ENCODE measurements around the gene NACAD.

NACAD gene

DNA sequence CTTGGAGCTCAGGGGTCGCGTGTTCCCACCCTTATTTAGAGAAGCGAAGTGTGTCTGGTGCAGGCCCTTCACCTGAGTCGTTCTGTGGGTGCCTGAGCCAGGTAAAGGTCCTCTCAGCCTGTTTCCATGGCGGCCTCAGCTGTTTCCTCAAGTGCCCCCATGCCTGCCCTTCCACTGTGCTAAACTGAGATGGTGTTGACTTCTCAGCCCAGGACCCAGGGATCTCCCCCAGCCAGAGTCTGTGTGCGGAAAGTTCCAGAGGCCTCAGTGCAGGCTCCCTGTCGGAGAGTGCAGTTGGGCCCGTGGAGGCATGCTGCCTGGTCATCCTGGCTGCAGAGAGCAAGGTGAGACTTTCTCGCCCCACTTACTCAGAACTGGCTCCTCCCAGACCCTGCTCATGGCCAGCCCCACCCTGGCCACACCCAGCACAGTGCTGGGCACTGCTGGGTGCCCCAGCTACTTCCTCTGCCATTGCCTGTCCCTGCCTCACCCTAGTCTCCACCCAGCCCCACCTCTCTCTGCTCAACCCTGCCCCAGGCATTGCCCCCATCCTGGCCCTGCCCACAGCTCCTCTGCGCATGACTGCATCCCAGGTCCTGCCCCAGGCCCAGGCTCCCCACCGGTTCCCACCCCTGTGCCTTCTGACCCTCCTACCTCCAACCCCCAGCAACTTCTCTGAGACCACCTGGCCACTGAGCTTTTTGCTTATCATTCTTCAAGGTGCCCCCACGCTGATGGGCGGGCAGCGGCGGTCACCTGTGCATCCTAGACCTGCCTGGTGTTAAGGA lies 20.3 kb downstream of the NACAD start:
- no peak overlapping the region for H3K4me3 ChIP-seq (replicated peaks in 1 of 2; ENCODE audit: low read depth in 2 of 2, low read length in 2 of 2)
- DNase-seq (ENCODE audit: low read depth in 2 of 2), result no peak
- TF ChIP-seq, protein P1, sequence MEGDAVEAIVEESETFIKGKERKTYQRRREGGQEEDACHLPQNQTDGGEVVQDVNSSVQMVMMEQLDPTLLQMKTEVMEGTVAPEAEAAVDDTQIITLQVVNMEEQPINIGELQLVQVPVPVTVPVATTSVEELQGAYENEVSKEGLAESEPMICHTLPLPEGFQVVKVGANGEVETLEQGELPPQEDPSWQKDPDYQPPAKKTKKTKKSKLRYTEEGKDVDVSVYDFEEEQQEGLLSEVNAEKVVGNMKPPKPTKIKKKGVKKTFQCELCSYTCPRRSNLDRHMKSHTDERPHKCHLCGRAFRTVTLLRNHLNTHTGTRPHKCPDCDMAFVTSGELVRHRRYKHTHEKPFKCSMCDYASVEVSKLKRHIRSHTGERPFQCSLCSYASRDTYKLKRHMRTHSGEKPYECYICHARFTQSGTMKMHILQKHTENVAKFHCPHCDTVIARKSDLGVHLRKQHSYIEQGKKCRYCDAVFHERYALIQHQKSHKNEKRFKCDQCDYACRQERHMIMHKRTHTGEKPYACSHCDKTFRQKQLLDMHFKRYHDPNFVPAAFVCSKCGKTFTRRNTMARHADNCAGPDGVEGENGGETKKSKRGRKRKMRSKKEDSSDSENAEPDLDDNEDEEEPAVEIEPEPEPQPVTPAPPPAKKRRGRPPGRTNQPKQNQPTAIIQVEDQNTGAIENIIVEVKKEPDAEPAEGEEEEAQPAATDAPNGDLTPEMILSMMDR (IDR thresholded peaks at IDR 0.05; ENCODE audit: low read depth, low read length), result no peak

DNA sequence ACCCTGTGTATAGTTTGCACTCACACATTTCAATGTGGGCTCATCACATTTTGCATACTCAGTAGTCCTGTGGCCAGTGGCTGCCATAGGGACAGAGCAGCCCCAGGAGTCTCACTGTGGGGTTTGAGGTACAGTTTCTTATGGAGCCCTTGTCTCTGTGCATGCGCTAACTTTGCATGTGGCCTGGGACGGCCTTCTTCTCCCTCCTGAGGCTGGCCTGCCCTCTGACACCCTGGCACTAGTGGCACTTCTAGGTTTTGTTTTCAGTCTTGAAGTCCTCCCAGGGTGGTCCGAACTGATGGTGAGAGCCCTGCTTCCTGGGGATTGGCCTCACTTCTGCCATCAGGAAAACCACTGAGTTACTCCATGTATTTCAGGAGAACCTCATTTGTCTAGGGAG lies 21.2 kb downstream of the NACAD start:
- TF ChIP-seq, protein P1 (IDR thresholded peaks at IDR 0.05; ENCODE audit: low read depth, low read length), result no peak
- H3K4me3 ChIP-seq (replicated peaks in 1 of 2; ENCODE audit: low read depth in 2 of 2, low read length in 2 of 2), result no peak overlapping the region

DNA sequence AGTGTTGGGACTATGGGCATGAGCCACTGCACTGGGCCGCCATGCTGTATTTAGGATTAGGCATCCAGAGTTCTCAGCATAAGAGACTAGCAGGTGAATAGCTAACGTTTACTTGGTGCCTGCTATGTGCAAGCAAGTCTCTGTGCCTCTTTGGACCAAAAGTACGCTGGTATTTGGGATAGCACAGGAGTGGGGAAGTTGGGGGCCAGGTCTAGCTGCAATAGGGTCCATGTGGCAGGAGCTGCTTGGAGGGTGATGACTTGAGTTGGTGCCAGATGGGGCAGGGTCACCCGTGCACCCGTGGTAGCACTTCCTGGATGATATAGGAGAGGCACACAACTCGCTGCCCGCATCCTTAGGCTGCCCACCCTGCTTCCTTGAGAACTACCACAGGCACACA lies 22.4 kb downstream of the NACAD start:
- H3K4me3 ChIP-seq (replicated peaks in 1 of 2; ENCODE audit: low read depth in 2 of 2, low read length in 2 of 2), result no peak overlapping the region
- DNase-seq (ENCODE audit: low read depth in 2 of 2), result no peak
- TF ChIP-seq, protein P1 (IDR thresholded peaks at IDR 0.05; ENCODE audit: low read depth, low read length), result no peak

More for the DNA sequence above, 21.2 kb downstream of the NACAD start:
- DNase-seq (ENCODE audit: low read depth in 2 of 2), result no peak

DNA sequence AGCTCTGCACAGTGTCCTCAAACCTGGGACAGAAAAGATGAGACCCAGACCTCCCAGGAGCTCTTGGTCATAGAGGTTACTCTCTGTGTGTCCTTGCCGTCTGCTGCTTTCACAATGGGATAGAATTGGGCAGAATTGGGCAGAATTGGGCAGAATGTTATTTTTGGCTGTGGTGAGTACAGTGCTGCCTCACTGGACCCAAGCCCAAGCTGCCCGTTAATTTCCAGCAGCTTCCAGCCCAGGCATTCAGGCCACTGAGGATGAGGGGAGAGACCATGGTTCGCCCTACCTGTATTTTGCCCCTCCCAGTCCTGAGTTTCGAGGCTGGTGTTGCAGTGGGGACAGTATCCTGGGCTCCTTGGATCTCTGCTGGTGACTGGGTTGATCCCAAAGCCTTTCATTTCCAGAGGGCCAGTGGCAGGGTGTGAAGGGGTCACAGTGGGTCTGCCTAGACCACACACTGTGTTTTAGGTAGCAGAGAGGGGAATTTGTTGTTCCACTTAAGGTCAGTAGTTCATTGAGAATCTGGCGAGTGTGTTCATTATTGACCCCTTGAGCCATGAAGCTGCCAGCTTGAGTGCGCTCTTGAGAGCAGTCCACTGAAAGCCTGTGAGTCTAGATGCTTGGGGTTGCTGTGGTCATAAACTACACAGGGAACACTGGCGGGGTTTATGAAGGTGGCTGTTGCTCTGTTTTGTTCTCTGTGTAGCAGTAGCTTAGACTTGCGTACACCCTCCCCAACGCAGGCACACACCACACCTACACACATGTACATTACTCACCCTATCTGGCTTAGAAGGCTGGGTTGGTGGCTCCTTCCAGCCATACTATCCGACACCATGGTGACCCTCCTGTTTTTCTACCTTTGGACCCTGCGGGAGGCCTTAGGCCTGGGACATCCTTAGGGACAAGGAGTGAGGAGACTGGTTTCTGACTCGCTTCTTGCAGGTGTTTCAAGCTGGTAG lies 23.5 kb downstream of the NACAD start:
- no peak overlapping the region for H3K4me3 ChIP-seq (replicated peaks in 1 of 2; ENCODE audit: low read depth in 2 of 2, low read length in 2 of 2)
- DNase-seq (ENCODE audit: low read depth in 2 of 2), result no peak
- TF ChIP-seq, protein P1 (IDR thresholded peaks at IDR 0.05; ENCODE audit: low read depth, low read length), result no peak

DNA sequence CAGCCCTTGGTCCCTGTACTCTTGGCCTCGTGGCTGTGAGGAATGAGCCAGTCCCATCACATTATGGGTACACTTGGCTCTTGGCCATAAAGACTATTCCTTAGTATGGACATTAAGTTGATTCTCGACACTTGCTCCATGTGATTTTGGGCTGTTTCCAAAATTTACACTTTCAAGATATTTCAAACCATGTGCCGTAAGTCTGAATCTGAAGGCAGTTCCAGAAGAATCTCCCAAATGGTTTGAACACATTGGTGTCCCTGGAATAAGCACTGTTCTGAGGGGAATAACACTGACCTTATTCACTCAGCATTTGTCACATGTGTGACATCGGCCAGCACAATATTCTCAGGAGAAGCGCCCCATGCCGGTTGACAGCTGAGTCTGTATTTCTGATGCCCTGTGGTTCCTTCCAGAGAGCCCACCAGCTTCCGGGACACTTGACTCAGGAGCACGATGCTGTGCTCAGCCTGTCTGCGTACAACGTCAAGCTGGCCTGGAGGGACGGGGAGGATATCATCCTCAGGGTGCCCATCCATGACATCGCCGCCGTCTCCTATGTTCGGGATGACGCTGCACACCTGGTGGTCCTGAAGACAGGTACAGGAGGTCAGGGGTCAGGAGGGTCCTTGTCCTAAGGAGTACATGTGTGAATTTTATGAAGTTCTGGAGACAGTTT lies 24.6 kb downstream of the NACAD start:
- DNase-seq (ENCODE audit: low read depth in 2 of 2), result no peak
- TF ChIP-seq, protein P1 (IDR thresholded peaks at IDR 0.05; ENCODE audit: low read depth, low read length), result no peak
- no peak overlapping the region for H3K4me3 ChIP-seq (replicated peaks in 1 of 2; ENCODE audit: low read depth in 2 of 2, low read length in 2 of 2)

DNA sequence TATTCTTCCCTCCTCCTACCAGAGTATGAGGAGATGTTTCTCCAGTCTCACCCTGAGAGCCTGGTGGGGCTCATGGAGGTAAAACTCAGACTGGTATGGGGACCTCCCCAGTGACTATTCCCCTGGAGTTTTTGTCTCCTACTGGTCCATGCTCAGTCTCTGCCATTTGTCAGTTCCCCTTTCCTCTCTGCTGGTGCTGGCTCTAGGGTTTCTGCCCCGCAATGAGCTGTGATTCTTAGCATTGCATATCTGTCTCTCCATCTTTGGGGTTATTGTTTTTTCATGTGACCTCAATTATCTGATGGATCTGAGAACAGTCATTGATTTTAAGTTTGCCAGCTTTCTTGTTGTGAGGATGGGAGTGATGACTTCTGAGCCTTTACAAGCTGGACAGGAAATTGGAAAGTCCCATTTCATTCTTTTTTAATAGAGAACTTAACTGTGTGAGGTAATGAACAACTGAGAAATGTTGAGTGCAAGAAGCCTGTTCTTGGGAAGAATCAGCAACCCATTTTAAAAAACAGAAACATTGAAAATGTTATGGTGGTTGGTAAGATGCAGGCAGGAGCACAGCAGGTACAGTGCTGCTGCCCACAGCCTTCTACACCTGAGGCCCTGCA lies 26.9 kb downstream of the NACAD start:
- TF ChIP-seq, protein P1 (IDR thresholded peaks at IDR 0.05; ENCODE audit: low read depth, low read length), result no peak
- H3K4me3 ChIP-seq (replicated peaks in 1 of 2; ENCODE audit: low read depth in 2 of 2, low read length in 2 of 2), result no peak overlapping the region
- DNase-seq (ENCODE audit: low read depth in 2 of 2), result no peak
